Breast epithelium (tissue), 4 donors: Measurements from ENCODE around the gene NLRP13. TPM values are rescaled to one million over a fixed set of nuclear protein-coding genes. Genes with fewer than 3 reads are reported as not detected.
"Not testable (repeated sequence)": the region's sequence is repeated elsewhere in the genome, so short reads cannot be mapped to it uniquely, and the experiment has no call there.

Source experiments
- DNase-seq, 2 donors: peaks; one replicate each; pipeline ENCODE4 v3.0.0-alpha.2; 2019; ENCODE audit warnings: low spot score in 2 of 2
- H3K27ac ChIP-seq, 2 donors: fragments of 200-600 bp; sonication (generic) in 1 of 2; one replicate each; pipeline ENCODE4 v1.5.1; 2016 to 2019; ENCODE audit warnings: mild to moderate bottlenecking in 1 of 2
- H3K27me3 ChIP-seq, 2 donors: fragments of 200-600 bp; sonication (generic) in 1 of 2; one replicate each; pipeline versions ENCODE4 v1.5.1 to v1.6.0; 2017 to 2019; ENCODE audit warnings: control low read depth in 1 of 2, mild to moderate bottlenecking in 1 of 2
- H3K36me3 ChIP-seq: fragments of 200-600 bp; one replicate; pipeline ENCODE4 v1.5.1; 2019
- H3K4me1 ChIP-seq, 2 donors: fragments of 200-600 bp; sonication (generic); one replicate each; pipeline ENCODE4 v1.5.1; 2016 to 2019; ENCODE audit warnings: control low read depth in 1 of 2
- H3K4me3 ChIP-seq, 3 donors: fragments of 200-600 bp; sonication (generic); 1 replicate in 2 of 3; 2 replicates in 1 of 3; pipeline ENCODE4 v1.5.1; 2016 to 2019; ENCODE audit warnings: mild to moderate bottlenecking in 3 of 3, moderate library complexity in 2 of 3
- H3K9me3 ChIP-seq, 2 donors: fragments of 200-600 bp; sonication (generic) in 1 of 2; one replicate each; pipeline ENCODE4 v1.5.1; 2016 to 2019; ENCODE audit warnings: control low read depth in 1 of 2
- POLR2A ChIP-seq: fragments of 450-650 bp; IDR thresholded peaks from one replicate; pipeline ENCODE4 v1.6.1; 2016; ENCODE audit warnings: antibody characterized with exemption, mild to moderate bottlenecking, moderate library complexity
- POLR2AphosphoS5 ChIP-seq, 3 donors: sonication (generic); formaldehyde crosslinking; IDR thresholded peaks; one replicate each; pipeline ENCODE4 v1.6.1; 2017; ENCODE audit warnings: antibody characterized with exemption in 3 of 3
- intact Hi-C: fragments of 100-400 bp; cut with DNase I; formaldehyde crosslinking; loops from one replicate; pipeline ENCODE4 v1.15.1; 2023; ENCODE audit warnings: low total_unique reads
- total RNA-seq, 3 donors: library from RNA; depleted of rRNA; stranded (reverse); fragments of >200 nt; gene quantifications; one replicate each; pipeline ENCODE4 v1.1.0, GENCODE V29; 2016
- TF ChIP-seq, protein P1 (sequence below), 3 donors: fragments of 450-650 bp; IDR thresholded peaks; one replicate each; pipeline ENCODE4 v1.5.1; 2016 to 2017; ENCODE audit warnings: antibody characterized with exemption in 3 of 3, mild to moderate bottlenecking in 3 of 3, moderate library complexity in 3 of 3

NLRP13 gene
- total RNA-seq, 3 donors from 2014 or later, result 0.33 to 0.73 TPM; not detected in 1

DNA sequence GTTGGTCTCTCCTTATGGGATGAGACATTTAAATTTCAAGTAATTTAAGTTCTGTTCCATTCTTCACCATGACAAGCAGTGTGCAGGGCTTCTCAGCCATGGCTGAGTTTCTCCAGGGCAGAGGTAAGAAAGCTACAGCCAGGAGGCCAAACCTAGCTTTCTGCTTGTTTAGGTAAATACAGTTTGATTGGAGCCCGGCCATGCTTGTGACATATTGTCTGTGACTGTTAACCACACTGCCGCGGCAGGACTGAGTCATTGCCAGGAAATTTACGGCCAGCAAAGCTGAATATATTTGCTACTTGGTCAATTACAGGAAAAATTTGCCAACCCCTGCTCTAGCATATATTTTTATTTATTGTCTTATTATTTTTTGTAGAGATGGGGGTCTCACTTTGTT lies 26.2 kb upstream of the NLRP13 start:
- Histone ChIP-seq H3K27ac (peak overlapping the region in 1 of 2 donors; percentile 43), H3K9me3 (no peaks in the 10 kb centered on the region), H3K27me3 (no peaks in the 10 kb centered on the region), H3K4me3 (no peak overlapping the region), H3K4me1 (no peaks in the 10 kb centered on the region), H3K36me3 (no peaks in the 10 kb centered on the region)
- intact Hi-C loops, result no loop called here
- TF ChIP-seq, protein P1, sequence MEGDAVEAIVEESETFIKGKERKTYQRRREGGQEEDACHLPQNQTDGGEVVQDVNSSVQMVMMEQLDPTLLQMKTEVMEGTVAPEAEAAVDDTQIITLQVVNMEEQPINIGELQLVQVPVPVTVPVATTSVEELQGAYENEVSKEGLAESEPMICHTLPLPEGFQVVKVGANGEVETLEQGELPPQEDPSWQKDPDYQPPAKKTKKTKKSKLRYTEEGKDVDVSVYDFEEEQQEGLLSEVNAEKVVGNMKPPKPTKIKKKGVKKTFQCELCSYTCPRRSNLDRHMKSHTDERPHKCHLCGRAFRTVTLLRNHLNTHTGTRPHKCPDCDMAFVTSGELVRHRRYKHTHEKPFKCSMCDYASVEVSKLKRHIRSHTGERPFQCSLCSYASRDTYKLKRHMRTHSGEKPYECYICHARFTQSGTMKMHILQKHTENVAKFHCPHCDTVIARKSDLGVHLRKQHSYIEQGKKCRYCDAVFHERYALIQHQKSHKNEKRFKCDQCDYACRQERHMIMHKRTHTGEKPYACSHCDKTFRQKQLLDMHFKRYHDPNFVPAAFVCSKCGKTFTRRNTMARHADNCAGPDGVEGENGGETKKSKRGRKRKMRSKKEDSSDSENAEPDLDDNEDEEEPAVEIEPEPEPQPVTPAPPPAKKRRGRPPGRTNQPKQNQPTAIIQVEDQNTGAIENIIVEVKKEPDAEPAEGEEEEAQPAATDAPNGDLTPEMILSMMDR (IDR thresholded peaks at IDR 0.05), result no peak
- TF ChIP-seq POLR2A (no peak), POLR2AphosphoS5 (IDR thresholded peaks at IDR 0.05) (no peak)
- peak; percentile 46 to 83 for DNase-seq

GRCh38 chr19:55956431-55956830 lies 24.3 kb upstream of the NLRP13 start:
- Histone ChIP-seq H3K4me1 (no peaks in the 10 kb centered on the region), H3K27ac (peak overlapping the region in 1 of 2 donors; percentile 43), H3K4me3 (no peak overlapping the region), H3K27me3 (no peaks in the 10 kb centered on the region), H3K36me3 (no peaks in the 10 kb centered on the region), H3K9me3 (no peaks in the 10 kb centered on the region)
- TF ChIP-seq, protein P1 (IDR thresholded peaks at IDR 0.05), result no peak
- intact Hi-C loops, result no loop called here
- no peak for DNase-seq

- H3K4me1 ChIP-seq, H3K36me3 ChIP-seq, H3K27me3 ChIP-seq, H3K4me3 ChIP-seq, DNase-seq, intact Hi-C loops, H3K27ac ChIP-seq: not testable (repeated sequence)
- peaks cover 3 to 16% of the 10 kb centered on the region in 2 donors for H3K9me3 ChIP-seq
Observed at GRCh38 chr19:55950566-55950965, 18.4 kb upstream of the NLRP13 start.

GRCh38 chr19:55947532-55947931 lies 15.4 kb upstream of the NLRP13 start, which contains the start of gene NLRP8:
NLRP8 (plus strand) TSS chr19:55947832.
- no peaks in the 10 kb centered on the region for H3K27me3 ChIP-seq
- no peak within 1 kb of the TSS for H3K4me3 ChIP-seq
- no peak within 1 kb of the TSS for H3K27ac ChIP-seq
- TF ChIP-seq POLR2AphosphoS5 (IDR thresholded peaks at IDR 0.05), result no peak
- TF ChIP-seq, protein P1 (IDR thresholded peaks at IDR 0.05), result no peak
- no peak for TF ChIP-seq POLR2A
- intact Hi-C loops, result no loop called here
- no peaks in the 10 kb centered on the region for H3K36me3 ChIP-seq
- peaks cover 3 to 16% of the 10 kb centered on the region in 2 donors for H3K9me3 ChIP-seq
- H3K4me1 ChIP-seq, result no peaks in the 10 kb centered on the region
- DNase-seq, result no peak

GRCh38 chr19:55940306-55940705 lies 8.2 kb upstream of the NLRP13 start:
- no peak overlapping the region for H3K4me3 ChIP-seq
- H3K9me3 ChIP-seq, result peaks cover 0 to 12% of the 10 kb centered on the region in 2 donors
- H3K36me3 ChIP-seq, result no peaks in the 10 kb centered on the region
- no peak for TF ChIP-seq POLR2A
- TF ChIP-seq, protein P1 (IDR thresholded peaks at IDR 0.05), result no peak
- TF ChIP-seq POLR2AphosphoS5 (IDR thresholded peaks at IDR 0.05), result no peak
- no peak overlapping the region for H3K27ac ChIP-seq
- H3K4me1 ChIP-seq, result no peaks in the 10 kb centered on the region
- no peak for DNase-seq
- H3K27me3 ChIP-seq, result no peaks in the 10 kb centered on the region
- intact Hi-C loops, result no loop called here

DNA sequence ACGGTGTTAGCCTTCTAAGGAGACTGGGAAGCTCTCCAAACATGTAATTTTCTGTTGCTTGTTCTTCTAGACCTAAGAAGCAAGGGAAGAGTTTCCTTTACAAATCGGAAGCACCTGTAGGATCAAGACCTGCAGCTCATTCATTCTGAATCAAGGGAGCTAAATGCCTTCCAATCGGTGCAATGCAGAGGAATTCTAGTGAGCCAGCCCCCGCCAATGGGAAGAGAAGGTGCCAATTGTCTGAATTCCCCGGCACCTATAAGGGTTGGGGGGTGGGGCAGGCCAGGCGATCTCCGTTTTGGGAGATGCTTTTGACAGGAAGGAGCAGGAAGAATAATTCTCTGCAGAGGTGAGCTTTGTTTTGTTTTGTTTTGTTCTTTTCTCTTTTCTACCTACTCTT lies 7.1 kb upstream of the NLRP13 start:
- Histone ChIP-seq H3K9me3 (peaks cover 0 to 16% of the 10 kb centered on the region in 2 donors), H3K4me1 (no peaks in the 10 kb centered on the region), H3K27me3 (no peaks in the 10 kb centered on the region), H3K4me3 (no peak overlapping the region), H3K36me3 (no peaks in the 10 kb centered on the region), H3K27ac (no peak overlapping the region)
- TF ChIP-seq, protein P1 (IDR thresholded peaks at IDR 0.05), result no peak
- TF ChIP-seq POLR2AphosphoS5 (IDR thresholded peaks at IDR 0.05), result no peak
- no peak for TF ChIP-seq POLR2A
- intact Hi-C loops, result no loop called here
- no peak for DNase-seq
